Adipocyte (in vitro differentiated cells): ENCODE data around the gene GPATCH2L.

ENCODE experiments used
- DNase-seq: peaks from one replicate; pipeline ENCODE4 v3.0.0-alpha.2; 2015; ENCODE audit warnings: low read depth
- H3K27me3 ChIP-seq: replicated peaks from 2 replicates; pipeline ENCODE4 v1.7.0; 2013; ENCODE audit warnings: mild to moderate bottlenecking, low read length, moderate library complexity; ENCODE audit not compliant: control insufficient read depth, insufficient read depth
- H3K36me3 ChIP-seq: 2 replicates; pipeline ENCODE4 v1.7.0; 2013; ENCODE audit warnings: low read length, mild to moderate bottlenecking, moderate library complexity; ENCODE audit not compliant: control insufficient read depth, insufficient read depth, severe bottlenecking
- H3K4me1 ChIP-seq: 2 replicates; pipeline ENCODE4 v1.7.0; 2013; ENCODE audit warnings: mild to moderate bottlenecking, low read length, moderate library complexity; ENCODE audit not compliant: control insufficient read depth, insufficient read depth
- H3K4me3 ChIP-seq: 2 replicates; pipeline ENCODE4 v1.7.0; 2013; ENCODE audit warnings: mild to moderate bottlenecking, low read length, moderate library complexity
- H3K9ac ChIP-seq: 2 replicates; pipeline ENCODE4 v1.7.0; 2013; ENCODE audit warnings: mild to moderate bottlenecking, low read length, moderate library complexity
- H3K9me3 ChIP-seq: 2 replicates; pipeline ENCODE4 v1.7.0; 2013; ENCODE audit warnings: mild to moderate bottlenecking, low read length, moderate library complexity; ENCODE audit not compliant: control insufficient read depth

GPATCH2L gene

DNA sequence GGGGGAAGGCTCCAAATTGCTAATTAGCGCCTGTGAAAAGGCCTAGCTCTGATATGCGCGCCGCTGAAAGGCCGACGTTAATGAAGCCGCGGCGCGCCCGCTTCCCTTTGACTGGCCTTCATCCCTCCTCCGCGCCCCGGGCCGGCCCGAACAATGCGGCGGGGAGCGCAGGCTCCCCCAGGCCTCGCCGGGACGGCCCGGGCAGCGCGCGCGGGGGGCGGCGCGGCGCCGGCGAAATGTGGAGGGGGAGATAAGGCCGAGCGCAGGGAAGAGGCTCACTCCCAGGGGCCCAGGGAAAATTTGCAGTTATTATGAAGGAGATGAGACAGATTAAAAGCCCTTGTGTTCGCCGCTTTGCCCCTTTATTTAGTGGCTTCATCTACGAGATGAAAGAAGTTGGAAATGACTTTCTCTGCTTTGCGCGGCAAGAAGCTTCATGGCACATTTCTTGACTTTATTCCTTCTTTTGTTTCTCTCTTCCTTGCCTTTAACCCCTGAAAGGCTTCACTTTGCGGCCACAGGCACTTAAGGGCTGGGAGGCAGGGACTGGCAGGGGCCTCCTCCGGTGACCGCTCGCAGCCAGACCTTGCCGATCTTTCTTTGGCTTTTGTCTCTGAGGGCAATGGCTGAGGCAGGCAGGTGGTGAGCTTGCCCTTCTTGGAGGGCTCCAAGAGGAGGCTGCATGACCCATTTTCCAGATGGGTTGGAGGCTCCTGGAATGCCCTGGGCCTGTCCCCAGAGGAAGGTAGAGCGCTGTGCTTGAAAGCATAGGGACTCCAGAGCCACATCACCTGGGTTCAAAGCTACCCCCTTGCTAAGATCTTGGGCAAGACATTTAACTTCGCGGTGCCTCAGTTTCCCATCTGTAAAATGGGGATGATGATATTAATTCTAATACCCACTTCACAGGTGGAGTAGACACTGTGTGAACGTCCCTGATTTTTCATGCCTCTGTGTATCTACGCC, 12.7 kb upstream of the GPATCH2L start:
- H3K27me3 ChIP-seq = peaks cover 60% of the 10 kb centered on the region

GRCh38 chr14:76143642-76144041, 8.1 kb upstream of the GPATCH2L start:
- no peaks in the 10 kb centered on the region for H3K36me3 ChIP-seq
- no peak for DNase-seq
- peaks cover 19% of the 10 kb centered on the region for H3K9me3 ChIP-seq
- no peak overlapping the region for H3K4me3 ChIP-seq
- no peak overlapping the region for H3K9ac ChIP-seq
- H3K27me3 ChIP-seq = peaks cover 22% of the 10 kb centered on the region
- peaks cover 9% of the 10 kb centered on the region for H3K4me1 ChIP-seq

More for the DNA sequence above, 12.7 kb upstream of the GPATCH2L start:
- peak; percentile 27 for DNase-seq
- peak overlapping the region; percentile 59 for H3K4me3 ChIP-seq
- peaks cover 14% of the 10 kb centered on the region for H3K9me3 ChIP-seq
- no peaks in the 10 kb centered on the region for H3K36me3 ChIP-seq
- H3K9ac ChIP-seq = no peak overlapping the region
- no peaks in the 10 kb centered on the region for H3K4me1 ChIP-seq

DNA sequence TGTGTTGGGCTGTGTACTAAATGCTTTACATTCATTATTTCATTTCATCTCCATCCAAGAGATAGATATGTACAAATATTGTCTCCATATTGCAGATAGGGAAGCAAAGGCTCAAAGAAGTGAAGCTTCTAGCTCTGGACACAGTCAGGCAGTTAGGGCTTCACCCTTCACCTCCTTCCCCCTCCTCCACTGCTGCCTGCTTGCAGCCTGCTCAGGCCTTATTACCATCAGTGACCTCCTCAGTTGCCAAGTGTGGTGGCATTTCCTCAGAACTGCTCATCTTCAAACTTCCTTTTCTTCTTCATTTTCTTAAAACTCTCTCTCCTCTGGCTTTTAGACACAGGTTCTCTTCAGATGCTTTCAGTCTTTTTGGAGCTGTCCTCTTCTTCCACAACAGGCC, 4.7 kb upstream of the GPATCH2L start:
- DNase-seq = no peak

DNA sequence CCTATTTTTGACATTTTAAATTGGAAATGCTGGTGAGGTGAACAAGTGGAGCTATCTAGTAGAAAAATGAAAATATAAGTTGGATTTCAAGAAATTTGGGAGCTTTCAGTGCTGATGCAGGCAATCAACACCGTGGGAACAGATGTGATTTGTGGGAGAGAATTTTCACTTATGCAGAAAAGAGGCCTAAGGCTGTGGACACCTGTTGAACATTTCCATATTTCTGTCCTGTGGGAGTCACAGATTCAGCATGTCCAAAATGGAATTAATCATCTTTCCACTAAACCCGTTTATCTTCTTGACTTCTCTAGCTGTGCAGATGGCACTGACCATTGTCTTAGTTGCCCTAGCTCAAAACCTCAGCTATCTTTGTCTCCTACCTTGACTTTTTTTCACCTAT, 2.5 kb upstream of the GPATCH2L start:
- Histone ChIP-seq H3K9ac (no peak overlapping the region), H3K4me3 (no peak overlapping the region), H3K36me3 (peaks cover under 1% of the 10 kb centered on the region), H3K27me3 (no peaks in the 10 kb centered on the region), H3K4me1 (peaks cover 23% of the 10 kb centered on the region), H3K9me3 (peaks cover 4% of the 10 kb centered on the region)
- DNase-seq = no peak

More for the DNA sequence above, 4.7 kb upstream of the GPATCH2L start:
- Histone ChIP-seq H3K27me3 (no peaks in the 10 kb centered on the region), H3K4me1 (peaks cover 9% of the 10 kb centered on the region), H3K4me3 (no peak overlapping the region), H3K36me3 (no peaks in the 10 kb centered on the region), H3K9me3 (peaks cover 16% of the 10 kb centered on the region), H3K9ac (peak overlapping the region; percentile 57)

GRCh38 chr14:76152333-76152681, 585 bp downstream of the GPATCH2L start:
- H3K36me3 ChIP-seq = peaks cover 20% of the 10 kb centered on the region
- H3K27me3 ChIP-seq = no peaks in the 10 kb centered on the region
- H3K9me3 ChIP-seq = no peaks in the 10 kb centered on the region
- H3K4me3 ChIP-seq = peak overlapping the region; percentile 96
- H3K9ac ChIP-seq = peak overlapping the region; percentile 96
- DNase-seq = peak; percentile 95
- peaks cover 46% of the 10 kb centered on the region for H3K4me1 ChIP-seq

GRCh38 chr14:76153919-76154318, 2.2 kb downstream of the GPATCH2L start:
- Histone ChIP-seq H3K4me1 (peaks cover 49% of the 10 kb centered on the region), H3K36me3 (peaks cover 31% of the 10 kb centered on the region), H3K9ac (no peak overlapping the region), H3K27me3 (no peaks in the 10 kb centered on the region), H3K9me3 (no peaks in the 10 kb centered on the region), H3K4me3 (peak overlapping the region; percentile 4)
- DNase-seq = no peak

- no peak for DNase-seq
- H3K36me3 ChIP-seq = peaks cover 38% of the 10 kb centered on the region
These were observed 2.9 kb downstream of the GPATCH2L start for GRCh38 chr14:76154539-76155126.

GRCh38 chr14:76163668-76164363, 12.1 kb downstream of the GPATCH2L start:
- Histone ChIP-seq H3K4me3 (no peak overlapping the region), H3K9ac (no peak overlapping the region), H3K9me3 (peaks cover 2% of the 10 kb centered on the region), H3K4me1 (peaks cover 10% of the 10 kb centered on the region), H3K27me3 (no peaks in the 10 kb centered on the region), H3K36me3 (peaks cover 54% of the 10 kb centered on the region)
- DNase-seq = no peak

More at GRCh38 chr14:76154539-76155126, 2.9 kb downstream of the GPATCH2L start:
- H3K9me3 ChIP-seq = no peaks in the 10 kb centered on the region
- no peaks in the 10 kb centered on the region for H3K27me3 ChIP-seq
- H3K4me3 ChIP-seq = peak overlapping the region; percentile 68
- peaks cover 49% of the 10 kb centered on the region for H3K4me1 ChIP-seq
- no peak overlapping the region for H3K9ac ChIP-seq

DNA sequence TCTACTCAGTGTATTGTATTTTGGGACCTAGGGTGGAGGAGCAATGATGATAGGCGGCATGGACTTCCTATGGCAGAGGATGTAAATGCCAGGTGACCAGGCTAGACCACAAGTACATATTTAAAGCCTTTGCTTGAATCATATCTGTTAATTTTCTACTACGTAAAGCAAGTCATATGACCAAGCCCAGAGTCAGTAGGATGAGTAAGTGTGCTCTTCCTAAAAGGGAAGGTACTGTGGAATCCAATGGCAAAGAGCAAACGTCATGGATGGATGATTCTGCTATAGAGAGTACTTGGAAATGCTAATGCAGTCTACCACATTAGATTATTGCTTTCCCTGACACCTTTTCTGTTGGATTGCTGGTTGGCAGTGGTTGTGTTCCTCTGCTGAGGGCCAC, 16.8 kb downstream of the GPATCH2L start:
- peaks cover 16% of the 10 kb centered on the region for H3K4me1 ChIP-seq
- H3K27me3 ChIP-seq = no peaks in the 10 kb centered on the region
- peaks cover 2% of the 10 kb centered on the region for H3K9me3 ChIP-seq
- peaks cover 71% of the 10 kb centered on the region for H3K36me3 ChIP-seq
- no peak overlapping the region for H3K9ac ChIP-seq
- no peak overlapping the region for H3K4me3 ChIP-seq
- no peak for DNase-seq

GRCh38 chr14:76169776-76170175, 18.1 kb downstream of the GPATCH2L start:
- Histone ChIP-seq H3K9ac (no peak overlapping the region), H3K9me3 (peaks cover 2% of the 10 kb centered on the region), H3K4me1 (peaks cover 16% of the 10 kb centered on the region), H3K36me3 (peaks cover 74% of the 10 kb centered on the region), H3K4me3 (no peak overlapping the region), H3K27me3 (no peaks in the 10 kb centered on the region)
- DNase-seq = no peak

GRCh38 chr14:76174982-76175381, 23.3 kb downstream of the GPATCH2L start:
- Histone ChIP-seq H3K4me1 (peaks cover 6% of the 10 kb centered on the region), H3K9ac (no peak overlapping the region), H3K4me3 (no peak overlapping the region), H3K36me3 (peaks cover 82% of the 10 kb centered on the region), H3K9me3 (no peaks in the 10 kb centered on the region), H3K27me3 (no peaks in the 10 kb centered on the region)
- no peak for DNase-seq
